ENCODE results near the gene KIF15.
"Not testable (repeated sequence)": the region's sequence is repeated elsewhere in the genome, so short reads cannot be mapped to it uniquely, and the experiment has no call there.

- TF ChIP-seq CTCF (IDR thresholded peaks at IDR 0.05; ENCODE audit: borderline replicate concordance, extremely low read depth, low read length, poor library complexity, severe bottlenecking); EZH2 (IDR thresholded peaks at IDR 0.05; ENCODE audit: borderline replicate concordance, low read depth, low read length, severe bottlenecking): not testable (repeated sequence)
Observed at GRCh38 chr3:44856663-44857062, 95.1 kb downstream of the KIF15 start.

Data from DND-41 (cell line).